IPS-20b (cell line): ENCODE results near the gene STX16.

Experiments used
- H3K27ac ChIP-seq: one replicate; pipeline ENCODE4 v1.5.1; 2013; ENCODE audit warnings: low read length
- H3K27me3 ChIP-seq: 2 replicates; pipeline ENCODE4 v1.6.1; 2013; ENCODE audit warnings: mild to moderate bottlenecking, low read length, inconsistent platforms; ENCODE audit not compliant: insufficient read depth
- H3K36me3 ChIP-seq: 2 replicates; pipeline ENCODE4 v1.6.1; 2013; ENCODE audit warnings: low read depth, mild to moderate bottlenecking, inconsistent platforms, low read length, moderate library complexity; ENCODE audit not compliant: insufficient read depth
- H3K4me1 ChIP-seq: 2 replicates; pipeline ENCODE4 v1.6.1; 2013; ENCODE audit warnings: mild to moderate bottlenecking, control low read depth, inconsistent platforms, low read length, moderate library complexity; ENCODE audit not compliant: insufficient read depth
- H3K4me3 ChIP-seq: 2 replicates; pipeline ENCODE4 v1.5.1; 2013; ENCODE audit warnings: mild to moderate bottlenecking, low read length, inconsistent platforms
- H3K9ac ChIP-seq: 2 replicates; pipeline ENCODE4 v1.6.1; 2013; ENCODE audit warnings: low read depth, mild to moderate bottlenecking, inconsistent platforms, low read length, moderate library complexity
- H3K9me3 ChIP-seq: 2 replicates; pipeline ENCODE4 v1.6.1; 2013; ENCODE audit warnings: mild to moderate bottlenecking, low read depth, low read length, inconsistent platforms; ENCODE audit not compliant: insufficient read depth

The STX16 gene

GRCh38 chr20:58633161-58634053, 17.7 kb upstream of the STX16 start:
- Histone ChIP-seq H3K4me3 (no peak overlapping the region), H3K27me3 (peaks cover 4% of the 10 kb centered on the region; the same call in 1 of the 2 replicates), H3K9ac (no peak overlapping the region), H3K36me3 (no peaks in the 10 kb centered on the region), H3K9me3 (no peaks in the 10 kb centered on the region), H3K27ac (no peak overlapping the region), H3K4me1 (0 out of 2 replicates have a peak, but pooled peaks cover 3% of the 10 kb centered on the region)

- Histone ChIP-seq H3K9me3 (no peaks in the 10 kb centered on the region), H3K27me3 (peaks cover 5% of the 10 kb centered on the region; the same call in 1 of the 2 replicates), H3K4me3 (no peak overlapping the region), H3K4me1 (0 out of 2 replicates have a peak, but pooled peaks cover 3% of the 10 kb centered on the region), H3K9ac (no peak overlapping the region), H3K27ac (no peak overlapping the region), H3K36me3 (no peaks in the 10 kb centered on the region)
Observed at GRCh38 chr20:58634059-58634458, 17.0 kb upstream of the STX16 start.

- Histone ChIP-seq H3K4me3 (no peak overlapping the region), H3K27ac (no peak overlapping the region), H3K9ac (no peak overlapping the region), H3K27me3 (peaks cover 5% of the 10 kb centered on the region; the same call in 1 of the 2 replicates), H3K9me3 (no peaks in the 10 kb centered on the region), H3K36me3 (no peaks in the 10 kb centered on the region), H3K4me1 (0 out of 2 replicates have a peak, but pooled peaks cover 3% of the 10 kb centered on the region)
Observed at GRCh38 chr20:58634521-58635278, 16.4 kb upstream of the STX16 start.

- H3K9ac ChIP-seq = no peak overlapping the region
- H3K27me3 ChIP-seq = peaks cover 5% of the 10 kb centered on the region; the same call in 1 of the 2 replicates
- H3K36me3 ChIP-seq = no peaks in the 10 kb centered on the region
- H3K4me1 ChIP-seq = 0 out of 2 replicates have a peak, but pooled peaks cover 3% of the 10 kb centered on the region
- no peak overlapping the region for H3K4me3 ChIP-seq
- H3K27ac ChIP-seq = no peak overlapping the region
- no peaks in the 10 kb centered on the region for H3K9me3 ChIP-seq
Observed at GRCh38 chr20:58635279-58635665, 15.8 kb upstream of the STX16 start.

GRCh38 chr20:58636396-58636982, 14.6 kb upstream of the STX16 start:
- Histone ChIP-seq H3K4me3 (no peak overlapping the region), H3K27me3 (peaks cover 5% of the 10 kb centered on the region; the same call in 1 of the 2 replicates), H3K9ac (no peak overlapping the region), H3K27ac (no peak overlapping the region), H3K9me3 (no peaks in the 10 kb centered on the region), H3K36me3 (no peaks in the 10 kb centered on the region), H3K4me1 (0 out of 2 replicates have a peak, but pooled peaks cover 3% of the 10 kb centered on the region)

- no peak overlapping the region for H3K27ac ChIP-seq
- peaks cover 5% of the 10 kb centered on the region; the same call in 1 of the 2 replicates for H3K27me3 ChIP-seq
- no peak overlapping the region for H3K9ac ChIP-seq
- no peaks in the 10 kb centered on the region for H3K36me3 ChIP-seq
- 0 out of 2 replicates have a peak, but pooled peaks cover 3% of the 10 kb centered on the region for H3K4me1 ChIP-seq
- no peak overlapping the region for H3K4me3 ChIP-seq
- no peaks in the 10 kb centered on the region for H3K9me3 ChIP-seq
Observed at GRCh38 chr20:58636983-58637421, 14.1 kb upstream of the STX16 start.

- Histone ChIP-seq H3K4me1 (0 out of 2 replicates have a peak, but pooled peaks cover 3% of the 10 kb centered on the region), H3K27me3 (peaks cover 5% of the 10 kb centered on the region; the same call in 1 of the 2 replicates)
Observed at GRCh38 chr20:58637466-58638213, 13.4 kb upstream of the STX16 start.

GRCh38 chr20:58638467-58639181, 12.5 kb upstream of the STX16 start:
- H3K27me3 ChIP-seq = peaks cover 5% of the 10 kb centered on the region; the same call in 1 of the 2 replicates
- no peak overlapping the region for H3K27ac ChIP-seq

More at GRCh38 chr20:58637466-58638213, 13.4 kb upstream of the STX16 start:
- no peak overlapping the region for H3K27ac ChIP-seq
- H3K36me3 ChIP-seq = no peaks in the 10 kb centered on the region
- H3K9me3 ChIP-seq = no peaks in the 10 kb centered on the region
- H3K9ac ChIP-seq = no peak overlapping the region
- no peak overlapping the region for H3K4me3 ChIP-seq

GRCh38 chr20:58639182-58640146, 11.6 kb upstream of the STX16 start:
- no peaks in the 10 kb centered on the region for H3K9me3 ChIP-seq
- H3K27ac ChIP-seq = no peak overlapping the region
- 0 out of 2 replicates have a peak, but pooled peaks cover 3% of the 10 kb centered on the region for H3K4me1 ChIP-seq
- peaks cover 5% of the 10 kb centered on the region; the same call in 1 of the 2 replicates for H3K27me3 ChIP-seq
- no peaks in the 10 kb centered on the region for H3K36me3 ChIP-seq
- no peak overlapping the region for H3K9ac ChIP-seq
- H3K4me3 ChIP-seq = no peak overlapping the region

More at GRCh38 chr20:58638467-58639181, 12.5 kb upstream of the STX16 start:
- no peak overlapping the region for H3K4me3 ChIP-seq
- H3K4me1 ChIP-seq = 0 out of 2 replicates have a peak, but pooled peaks cover 3% of the 10 kb centered on the region
- no peak overlapping the region for H3K9ac ChIP-seq
- no peaks in the 10 kb centered on the region for H3K36me3 ChIP-seq
- no peaks in the 10 kb centered on the region for H3K9me3 ChIP-seq
